Erythroblast (primary cell): ENCODE measurements around the gene SLC38A7.
"Not testable (repeated sequence)": the region's sequence is repeated elsewhere in the genome, so short reads cannot be mapped to it uniquely, and the experiment has no call there.

Experiments used
- GATA1 ChIP-seq: IDR thresholded peaks from 2 replicates; pipeline ENCODE4 v1.6.1; 2011; ENCODE audit warnings: low read depth, mild to moderate bottlenecking, control low read depth, low read length, moderate library complexity
- POLR2A ChIP-seq: IDR thresholded peaks from 2 replicates; pipeline ENCODE4 v1.6.1; 2011; ENCODE audit warnings: mild to moderate bottlenecking, low read length

DNA sequence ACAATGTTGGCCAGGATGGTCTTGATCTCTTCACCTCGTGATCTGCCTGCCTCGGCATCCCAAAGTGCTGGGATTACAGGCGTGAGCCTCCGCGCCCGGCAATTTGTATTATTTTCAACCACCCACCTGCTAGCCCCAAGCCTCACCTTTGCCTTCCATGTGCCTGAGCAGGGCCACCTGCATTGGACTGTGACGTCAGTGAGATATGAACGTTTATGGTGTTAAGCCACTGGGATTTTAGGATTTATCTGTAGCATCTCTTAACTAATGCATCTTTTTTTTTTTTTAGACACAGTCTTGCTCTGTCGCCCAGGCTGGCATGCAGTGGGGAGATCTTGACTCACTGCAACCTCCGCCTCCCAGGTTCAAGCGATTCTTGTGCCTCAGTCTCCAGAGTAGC, 24.7 kb downstream of the SLC38A7 start:
- TF ChIP-seq POLR2A, GATA1: not testable (repeated sequence)
